ENCODE measurements around the gene MET.
A peak's percentile ranks its signal among the peaks of the same experiment; 100 is the strongest.
"Not testable (repeated sequence)": the region's sequence is repeated elsewhere in the genome, so short reads cannot be mapped to it uniquely, and the experiment has no call there.

Gene MET

DNA sequence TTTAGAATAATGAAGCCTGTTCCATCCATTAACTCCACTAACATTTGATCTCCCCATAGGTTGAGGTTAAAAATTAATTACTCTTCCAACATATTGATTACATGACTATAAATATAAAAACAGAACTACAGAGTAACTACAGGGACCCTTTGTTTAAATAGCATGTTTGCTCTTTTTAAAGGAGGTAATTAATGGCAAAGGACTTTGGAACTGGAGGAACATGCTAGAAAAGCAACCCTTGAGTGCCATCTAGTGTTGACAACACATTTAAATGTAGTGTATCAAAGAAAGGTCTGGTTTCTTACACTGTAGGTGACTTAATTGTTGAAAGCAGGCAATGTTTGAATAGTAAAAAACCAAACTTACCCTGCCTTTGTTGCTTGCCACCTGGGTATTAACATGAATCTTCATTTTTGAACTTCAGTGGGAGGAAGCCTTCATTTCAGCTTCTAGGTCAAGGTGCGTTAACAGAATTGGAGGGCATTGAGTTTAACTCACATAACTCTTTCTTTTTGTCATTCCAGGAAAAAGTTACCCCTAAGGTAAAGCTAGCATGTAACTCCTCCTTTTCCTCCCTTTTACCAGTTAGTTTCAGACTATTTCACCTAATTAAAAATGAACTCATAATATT is 137.8 kb downstream of the MET start:
- peak; percentile 68 for TF ChIP-seq CTCF (IDR thresholded peaks at IDR 0.05; ENCODE audit: low read depth, low read length)
- H3K36me3 ChIP-seq = no peaks in the 10 kb centered on the region
- DNase-seq = peak; percentile 37
- H3K9me3 ChIP-seq = no peaks in the 10 kb centered on the region
- no peaks in the 10 kb centered on the region; the same call in 1 of the 2 replicates for H3K4me1 ChIP-seq
- H3K27me3 ChIP-seq = no peaks in the 10 kb centered on the region; the same call in 1 of the 2 replicates
- H3K4me3 ChIP-seq (ENCODE audit: low read depth, low read length) = no peak overlapping the region

GRCh38 chr7:116810267-116811116 is 138.5 kb downstream of the MET start:
- no peaks in the 10 kb centered on the region for H3K4me1 ChIP-seq
- no peak for TF ChIP-seq CTCF (IDR thresholded peaks at IDR 0.05; ENCODE audit: low read depth, low read length)
- no peaks in the 10 kb centered on the region for H3K36me3 ChIP-seq
- no peaks in the 10 kb centered on the region for H3K9me3 ChIP-seq
- no peak overlapping the region for H3K4me3 ChIP-seq (ENCODE audit: low read depth, low read length)
- DNase-seq = no peak
- peaks cover 3% of the 10 kb centered on the region; the same call in 1 of the 2 replicates for H3K27me3 ChIP-seq

GRCh38 chr7:116811768-116812167 is 139.8 kb downstream of the MET start:
- DNase-seq = no peak
- Histone ChIP-seq H3K4me1 (no peaks in the 10 kb centered on the region), H3K9me3 (no peaks in the 10 kb centered on the region), H3K4me3 (ENCODE audit: low read depth, low read length) (no peak overlapping the region), H3K36me3 (no peaks in the 10 kb centered on the region), H3K27me3 (peaks cover 3% of the 10 kb centered on the region; the same call in 1 of the 2 replicates)
- TF ChIP-seq CTCF (IDR thresholded peaks at IDR 0.05; ENCODE audit: low read depth, low read length) = no peak

DNA sequence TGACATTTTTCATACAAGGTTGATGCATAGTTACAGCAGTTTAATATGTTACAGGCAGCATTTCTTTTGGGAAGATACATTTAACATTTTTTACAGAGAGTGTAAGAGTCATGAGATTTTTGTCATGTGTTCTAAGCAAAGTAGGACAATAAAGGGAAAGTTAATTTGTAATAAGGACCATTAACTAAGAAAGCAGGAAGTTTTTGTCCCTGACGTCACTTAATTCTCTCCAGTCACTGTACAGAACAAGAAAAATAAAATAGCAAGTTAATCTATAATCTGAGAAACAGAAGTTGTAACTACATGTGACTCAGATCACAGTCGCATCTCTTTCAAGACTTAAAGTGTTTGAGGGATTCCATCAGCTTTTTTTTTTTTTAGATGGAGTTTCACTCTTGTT is 140.9 kb downstream of the MET start:
- TF ChIP-seq CTCF (IDR thresholded peaks at IDR 0.05; ENCODE audit: low read depth, low read length) = no peak
- Histone ChIP-seq H3K27me3 (peaks cover 13% of the 10 kb centered on the region), H3K4me1 (no peaks in the 10 kb centered on the region), H3K9me3 (no peaks in the 10 kb centered on the region), H3K4me3 (ENCODE audit: low read depth, low read length) (no peak overlapping the region), H3K36me3 (no peaks in the 10 kb centered on the region)
- no peak for DNase-seq

DNA sequence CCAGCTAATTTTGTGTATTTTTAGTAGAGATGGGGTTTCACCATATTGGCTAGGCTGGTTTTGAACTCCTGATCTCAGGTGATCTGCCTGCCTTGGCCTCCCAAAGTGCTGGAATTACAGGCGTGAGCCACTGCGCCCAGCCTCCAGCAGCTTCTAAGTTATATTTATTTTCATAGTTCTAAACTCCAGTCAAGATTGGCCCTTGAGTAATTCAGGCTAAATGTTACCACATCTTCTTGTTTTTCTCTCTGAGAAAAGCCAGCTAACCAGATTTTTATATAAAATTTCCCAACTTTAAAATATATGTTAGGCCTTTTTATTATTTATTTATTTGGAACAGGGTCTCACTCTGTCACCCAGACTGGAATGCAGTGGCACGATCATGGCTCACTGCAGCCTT is 141.4 kb downstream of the MET start:
- H3K27me3 ChIP-seq = peaks cover 13% of the 10 kb centered on the region
- H3K36me3 ChIP-seq; DNase-seq; H3K4me3 ChIP-seq (ENCODE audit: low read depth, low read length); H3K4me1 ChIP-seq; H3K9me3 ChIP-seq: not testable (repeated sequence)

DNA sequence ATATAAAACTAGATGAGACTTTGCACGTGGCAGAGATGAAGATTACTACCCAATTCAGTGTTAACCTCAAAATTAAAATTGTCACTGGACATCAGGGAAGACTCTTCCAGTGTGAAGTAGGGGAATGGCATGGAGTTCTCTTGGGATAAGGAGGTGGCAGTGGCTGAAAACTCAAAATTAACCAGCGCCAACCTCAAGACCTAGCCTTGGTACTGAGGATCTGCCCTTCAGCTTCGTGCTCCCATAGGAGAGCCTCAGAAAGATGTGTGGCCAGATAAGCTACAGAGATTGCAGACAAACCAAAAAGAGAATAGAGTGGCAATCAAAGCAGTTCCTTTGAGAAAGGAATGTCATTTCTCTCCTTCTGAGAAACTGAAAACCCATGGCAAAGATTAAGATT is 143.0 kb downstream of the MET start:
- Histone ChIP-seq H3K4me1 (no peaks in the 10 kb centered on the region), H3K4me3 (ENCODE audit: low read depth, low read length) (no peak overlapping the region), H3K27me3 (peaks cover 20% of the 10 kb centered on the region), H3K9me3 (no peaks in the 10 kb centered on the region), H3K36me3 (no peaks in the 10 kb centered on the region)
- DNase-seq = no peak
- TF ChIP-seq CTCF (IDR thresholded peaks at IDR 0.05; ENCODE audit: low read depth, low read length) = no peak

Data from BE2C (cell line).